Thoracic aorta (tissue), 2 donors: ENCODE data around the gene INTS15. TPM values are rescaled to one million over a fixed set of nuclear protein-coding genes. Genes with fewer than 3 reads are reported as not detected.

ENCODE experiments used
- ATAC-seq: fragments of 150-250 bp; one replicate; pipeline ENCODE4 v1.8.0; 2017; ENCODE audit warnings: low read depth; ENCODE audit not compliant: insufficient number of reproducible peaks, low FRiP score
- DNase-seq: peaks from one replicate; pipeline ENCODE4 v3.0.0-alpha.2; 2020; ENCODE audit warnings: low spot score
- H3K27ac ChIP-seq, 2 donors: fragments of 200-600 bp; sonication (generic); 1 replicate in 1 of 2; 2 replicates in 1 of 2; pipeline ENCODE4 v1.5.1; 2016; ENCODE audit warnings: mild to moderate bottlenecking in 2 of 2, moderate library complexity in 2 of 2
- H3K27me3 ChIP-seq: fragments of 200-600 bp; sonication (generic); replicated peaks from 2 replicates; pipeline ENCODE4 v1.6.0; 2016; ENCODE audit warnings: mild to moderate bottlenecking; ENCODE audit not compliant: insufficient read depth
- H3K36me3 ChIP-seq: fragments of 200-600 bp; sonication (generic); one replicate; pipeline ENCODE4 v1.5.1; 2016
- H3K4me1 ChIP-seq, 2 donors: fragments of 200-600 bp; sonication (generic); 1 replicate in 1 of 2; 2 replicates in 1 of 2; pipeline versions ENCODE4 v1.5.1 to v1.6.0; 2016; ENCODE audit warnings: low read depth in 2 of 2, mild to moderate bottlenecking in 1 of 2; ENCODE audit not compliant: control insufficient read depth in 1 of 2
- H3K4me3 ChIP-seq: fragments of 200-600 bp; sonication (generic); 2 replicates; pipeline ENCODE4 v1.5.1; 2016; ENCODE audit warnings: mild to moderate bottlenecking
- H3K9me3 ChIP-seq: fragments of 200-600 bp; sonication (generic); 2 replicates; pipeline ENCODE4 v1.5.1; 2016
- CTCF ChIP-seq: fragments of 200-600 bp; sonication (generic); IDR thresholded peaks from one replicate; pipeline ENCODE4 v1.5.1; 2019; ENCODE audit warnings: antibody characterized with exemption
- total RNA-seq, 2 donors: library from RNA; depleted of rRNA; stranded (reverse); fragments of >200 nt; gene quantifications; one replicate each; pipeline versions ENCODE4 v1.1.0 to v1.2.3, GENCODE V29; 2016

Gene INTS15
- total RNA-seq, 2 donors from 2014 or later: 37.2 to 45.4 TPM

- Histone ChIP-seq H3K27ac (no peak overlapping the region), H3K27me3 (no peaks in the 10 kb centered on the region), H3K9me3 (no peaks in the 10 kb centered on the region), H3K4me3 (no peak overlapping the region), H3K36me3 (peaks cover 14% of the 10 kb centered on the region), H3K4me1 (peaks cover 0 to 9% of the 10 kb centered on the region in 2 donors)
- no peak for TF ChIP-seq CTCF
- DNase-seq: no peak
- ATAC-seq: no peak
Observed at GRCh38 chr7:6621195-6622133, 31.6 kb downstream of the INTS15 start.

DNA sequence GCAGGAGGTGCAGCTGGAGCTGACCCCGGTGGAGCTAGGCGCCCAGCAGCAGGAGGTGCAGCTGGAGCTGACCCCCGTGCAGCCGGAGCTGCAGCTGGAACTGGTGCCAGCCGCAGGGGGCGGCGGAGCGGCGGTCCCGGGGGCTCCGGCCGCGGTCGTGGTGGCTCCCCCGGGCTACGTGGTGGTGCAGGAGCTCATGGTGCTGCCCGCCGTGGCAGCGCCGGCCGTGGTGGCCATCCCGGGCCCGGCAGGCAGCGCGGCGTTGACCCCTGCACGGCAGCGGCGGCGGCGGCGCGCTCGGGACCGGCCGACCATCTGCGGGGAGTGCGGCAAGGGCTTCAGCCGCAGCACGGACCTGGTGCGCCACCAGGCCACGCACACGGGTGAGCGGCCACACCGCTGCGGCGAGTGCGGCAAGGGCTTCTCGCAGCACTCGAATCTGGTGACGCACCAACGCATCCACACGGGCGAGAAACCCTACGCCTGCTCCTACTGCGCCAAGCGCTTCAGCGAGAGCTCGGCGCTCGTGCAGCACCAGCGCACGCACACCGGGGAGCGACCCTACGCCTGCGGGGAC is 32.4 kb downstream of the INTS15 start:
- H3K4me1 ChIP-seq: peaks cover 0 to 1% of the 10 kb centered on the region in 2 donors
- H3K9me3 ChIP-seq: no peaks in the 10 kb centered on the region
- H3K4me3 ChIP-seq: no peak overlapping the region
- DNase-seq (no peak), ATAC-seq (no peak)
- no peaks in the 10 kb centered on the region for H3K27me3 ChIP-seq
- no peak overlapping the region for H3K27ac ChIP-seq
- no peak for TF ChIP-seq CTCF
- peaks cover 14% of the 10 kb centered on the region for H3K36me3 ChIP-seq

GRCh38 chr7:6623589-6624245 is 33.9 kb downstream of the INTS15 start:
- TF ChIP-seq CTCF: no peak
- DNase-seq (no peak), ATAC-seq (no peak)
- H3K4me3 ChIP-seq: no peak overlapping the region
- H3K36me3 ChIP-seq: peaks cover 14% of the 10 kb centered on the region
- H3K27me3 ChIP-seq: no peaks in the 10 kb centered on the region
- no peak overlapping the region for H3K27ac ChIP-seq
- H3K4me1 ChIP-seq: no peaks in the 10 kb centered on the region
- no peaks in the 10 kb centered on the region for H3K9me3 ChIP-seq

- DNase-seq (no peak), ATAC-seq (no peak)
- H3K4me3 ChIP-seq: no peak overlapping the region
- peaks cover 14% of the 10 kb centered on the region for H3K36me3 ChIP-seq
- H3K27me3 ChIP-seq: no peaks in the 10 kb centered on the region
- H3K9me3 ChIP-seq: no peaks in the 10 kb centered on the region
- H3K4me1 ChIP-seq: no peaks in the 10 kb centered on the region
- H3K27ac ChIP-seq: no peak overlapping the region
- TF ChIP-seq CTCF: no peak
Observed at GRCh38 chr7:6624246-6624611, 34.4 kb downstream of the INTS15 start.

- no peak overlapping the region for H3K27ac ChIP-seq
- H3K4me1 ChIP-seq: no peaks in the 10 kb centered on the region
- H3K27me3 ChIP-seq: no peaks in the 10 kb centered on the region
- TF ChIP-seq CTCF: no peak
- no peak for ATAC-seq
- no peaks in the 10 kb centered on the region for H3K9me3 ChIP-seq
- no peak for DNase-seq
- H3K4me3 ChIP-seq: no peak overlapping the region
- H3K36me3 ChIP-seq: peaks cover 5% of the 10 kb centered on the region
Observed at GRCh38 chr7:6628045-6628444, 38.2 kb downstream of the INTS15 start.
